Measurements from ENCODE around the gene AMD1. TPM values are rescaled to one million over a fixed set of nuclear protein-coding genes. Genes with fewer than 3 reads are reported as not detected.

The AMD1 gene
- total RNA-seq, 2 donors from 2014 or later: 70.4 to 72.7 TPM

DNA sequence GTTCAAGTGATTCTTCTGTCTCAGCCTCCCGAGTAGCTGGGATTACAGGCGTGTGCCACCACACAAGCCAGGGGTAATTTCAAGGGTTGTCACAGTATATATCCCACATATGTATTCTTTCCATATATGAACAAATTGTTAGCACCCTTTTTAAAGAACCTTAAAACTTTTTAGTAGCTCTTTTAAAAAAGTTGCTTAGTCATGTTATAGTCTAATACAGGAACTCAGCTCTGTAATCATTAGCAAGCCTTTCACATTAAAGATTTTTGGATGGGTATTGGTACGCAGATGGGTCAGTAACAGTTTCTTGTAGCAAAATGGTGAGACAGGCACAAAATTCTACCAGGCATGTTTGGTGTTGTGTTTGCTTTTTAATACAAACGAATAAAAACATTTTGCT lies 10.9 kb downstream of the AMD1 start:
- Histone ChIP-seq H3K9me3 (no peaks in the 10 kb centered on the region), H3K27me3 (no peaks in the 10 kb centered on the region), H3K36me3 (no peaks in the 10 kb centered on the region), H3K9ac (ENCODE audit: low read depth in 2 of 2, low read length in 2 of 2) (no peak overlapping the region), H3K27ac (no peak overlapping the region), H3K4me1 (peaks cover 22% of the 10 kb centered on the region), H3K4me3 (no peak overlapping the region)
- no peak for DNase-seq
- TF ChIP-seq, protein P1, sequence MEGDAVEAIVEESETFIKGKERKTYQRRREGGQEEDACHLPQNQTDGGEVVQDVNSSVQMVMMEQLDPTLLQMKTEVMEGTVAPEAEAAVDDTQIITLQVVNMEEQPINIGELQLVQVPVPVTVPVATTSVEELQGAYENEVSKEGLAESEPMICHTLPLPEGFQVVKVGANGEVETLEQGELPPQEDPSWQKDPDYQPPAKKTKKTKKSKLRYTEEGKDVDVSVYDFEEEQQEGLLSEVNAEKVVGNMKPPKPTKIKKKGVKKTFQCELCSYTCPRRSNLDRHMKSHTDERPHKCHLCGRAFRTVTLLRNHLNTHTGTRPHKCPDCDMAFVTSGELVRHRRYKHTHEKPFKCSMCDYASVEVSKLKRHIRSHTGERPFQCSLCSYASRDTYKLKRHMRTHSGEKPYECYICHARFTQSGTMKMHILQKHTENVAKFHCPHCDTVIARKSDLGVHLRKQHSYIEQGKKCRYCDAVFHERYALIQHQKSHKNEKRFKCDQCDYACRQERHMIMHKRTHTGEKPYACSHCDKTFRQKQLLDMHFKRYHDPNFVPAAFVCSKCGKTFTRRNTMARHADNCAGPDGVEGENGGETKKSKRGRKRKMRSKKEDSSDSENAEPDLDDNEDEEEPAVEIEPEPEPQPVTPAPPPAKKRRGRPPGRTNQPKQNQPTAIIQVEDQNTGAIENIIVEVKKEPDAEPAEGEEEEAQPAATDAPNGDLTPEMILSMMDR (IDR thresholded peaks at IDR 0.05): no peak
- intact Hi-C loops (cut with DNase I): loop anchor here (5.0 kb wide), 1 partner anchor 62 kb away; no protein-coding TSS in a partner anchor

DNA sequence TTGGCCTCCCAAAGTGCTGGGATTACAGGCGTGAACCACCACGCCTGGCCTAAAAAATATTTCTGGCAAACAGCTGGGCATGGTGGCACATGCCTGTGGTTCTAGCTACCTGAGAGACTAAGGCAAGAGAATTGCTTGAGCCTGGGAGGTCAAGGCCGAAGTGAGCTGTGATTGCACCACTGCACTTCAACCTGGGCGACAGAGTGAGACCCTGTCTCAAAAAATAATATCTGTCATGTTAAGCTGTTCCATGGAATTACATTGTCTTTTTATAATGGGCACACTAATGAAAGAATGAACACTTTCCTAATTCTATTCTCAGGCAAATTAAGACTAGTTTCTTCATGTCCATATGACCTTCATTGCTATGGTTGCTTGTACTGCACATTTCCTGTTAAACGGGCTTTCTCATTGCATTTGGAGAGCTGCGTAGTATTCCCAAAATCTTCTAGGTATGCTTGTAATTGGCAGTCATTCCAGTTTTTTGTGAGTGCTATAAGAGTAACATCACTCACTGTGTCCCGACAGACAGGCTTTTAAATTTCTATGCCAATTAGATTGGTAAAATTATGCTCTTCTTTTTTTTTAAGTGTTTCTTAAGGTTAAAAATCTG lies 12.1 kb downstream of the AMD1 start:
- peaks cover 15% of the 10 kb centered on the region for H3K4me1 ChIP-seq
- no peak overlapping the region for H3K27ac ChIP-seq
- peaks cover under 1% of the 10 kb centered on the region for H3K36me3 ChIP-seq
- DNase-seq: no peak
- TF ChIP-seq, protein P1 (IDR thresholded peaks at IDR 0.05): no peak
- intact Hi-C loops (cut with DNase I): loop anchor here (5.0 kb wide), 1 partner anchor 61 kb away; no protein-coding TSS in a partner anchor
- no peaks in the 10 kb centered on the region for H3K9me3 ChIP-seq
- no peak overlapping the region for H3K4me3 ChIP-seq
- H3K27me3 ChIP-seq: no peaks in the 10 kb centered on the region
- no peak overlapping the region for H3K9ac ChIP-seq (ENCODE audit: low read depth in 2 of 2, low read length in 2 of 2)

DNA sequence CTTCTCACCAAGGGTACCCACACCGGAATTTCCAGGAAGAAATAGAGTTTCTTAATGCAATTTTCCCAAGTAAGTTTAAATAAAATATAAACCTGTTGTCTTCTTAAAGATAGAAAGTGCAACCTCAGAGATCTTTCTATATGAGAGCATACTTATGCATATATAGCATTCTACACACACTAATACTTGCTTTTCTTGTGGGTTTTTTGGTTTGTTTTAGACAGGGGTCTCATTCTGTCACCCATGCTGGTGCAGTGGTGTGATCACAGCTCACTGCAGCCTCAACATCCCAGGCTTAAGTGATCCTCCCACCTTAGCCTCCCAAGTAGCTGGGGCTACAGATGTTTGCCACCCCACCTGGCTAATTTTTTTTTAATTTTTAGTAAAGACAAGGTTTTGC lies 15.7 kb downstream of the AMD1 start:
- Histone ChIP-seq H3K4me1 (no peaks in the 10 kb centered on the region), H3K27me3 (no peaks in the 10 kb centered on the region), H3K27ac (no peak overlapping the region), H3K9ac (ENCODE audit: low read depth in 2 of 2, low read length in 2 of 2) (no peak overlapping the region), H3K9me3 (no peaks in the 10 kb centered on the region), H3K4me3 (no peak overlapping the region), H3K36me3 (peaks cover 27% of the 10 kb centered on the region)
- DNase-seq: no peak
- intact Hi-C loops (cut with DNase I): no loop called here
- TF ChIP-seq, protein P1 (IDR thresholded peaks at IDR 0.05): no peak

DNA sequence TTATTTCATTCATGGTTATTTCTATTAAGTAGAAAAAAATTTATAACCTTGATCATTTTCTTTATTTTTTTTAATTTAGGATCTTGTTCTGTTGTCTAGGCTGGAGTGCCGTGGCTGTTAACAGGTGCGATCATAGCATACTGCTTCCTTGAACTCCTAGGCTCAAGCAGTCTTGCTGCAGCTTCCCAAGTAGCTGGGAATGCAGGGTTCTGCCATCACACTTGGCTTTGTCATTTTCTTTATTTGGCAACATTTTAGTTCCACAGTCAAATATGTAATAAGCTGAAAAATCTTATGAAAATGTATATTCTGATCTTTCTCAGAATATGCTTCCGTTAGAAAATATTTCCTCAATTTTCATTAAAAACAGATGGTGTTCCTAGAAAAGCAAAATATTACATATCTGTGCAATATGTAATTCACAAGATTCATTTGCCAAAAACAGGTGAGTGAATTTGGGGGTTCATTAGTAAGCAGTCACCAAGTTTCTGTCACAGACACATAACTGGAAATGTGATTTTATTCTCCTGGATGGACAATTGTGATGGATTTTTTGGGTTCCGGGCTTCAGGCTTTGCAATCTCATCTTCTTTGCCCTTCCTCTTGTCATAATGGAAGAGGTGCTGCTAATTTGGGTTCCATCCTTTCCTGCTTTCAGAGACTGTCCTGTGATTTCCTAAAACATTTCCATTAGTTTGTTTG lies 21.5 kb downstream of the AMD1 start:
- Histone ChIP-seq H3K9ac (ENCODE audit: low read depth in 2 of 2, low read length in 2 of 2) (no peak overlapping the region), H3K27me3 (no peaks in the 10 kb centered on the region), H3K27ac (no peak overlapping the region), H3K4me3 (no peak overlapping the region), H3K36me3 (peaks cover 41% of the 10 kb centered on the region), H3K9me3 (no peaks in the 10 kb centered on the region), H3K4me1 (no peaks in the 10 kb centered on the region)
- TF ChIP-seq, protein P1 (IDR thresholded peaks at IDR 0.05): no peak
- intact Hi-C loops (cut with DNase I): no loop called here
- no peak for DNase-seq

DNA sequence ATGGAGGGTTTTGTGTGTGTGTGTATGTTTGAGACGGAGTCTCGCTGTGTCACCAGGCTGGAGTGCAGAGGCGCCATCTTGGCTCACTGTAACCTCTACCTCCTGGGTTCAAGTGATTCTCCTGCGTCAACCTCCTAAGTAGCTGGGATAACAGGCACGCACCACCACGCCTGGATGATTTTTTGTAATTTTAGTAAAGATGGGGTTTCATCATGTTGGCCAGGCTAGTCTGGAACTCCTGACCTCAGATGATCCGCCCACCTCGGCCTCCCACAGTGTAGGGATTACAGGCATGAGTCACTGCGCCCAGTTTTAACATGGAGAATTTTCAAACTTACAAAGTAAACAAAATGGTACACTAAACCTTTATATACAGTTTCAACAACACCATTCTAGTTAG lies 22.8 kb downstream of the AMD1 start:
- TF ChIP-seq, protein P1 (IDR thresholded peaks at IDR 0.05): no peak
- H3K27me3 ChIP-seq: no peaks in the 10 kb centered on the region
- no peak overlapping the region for H3K27ac ChIP-seq
- H3K36me3 ChIP-seq: peaks cover 33% of the 10 kb centered on the region
- no peaks in the 10 kb centered on the region for H3K4me1 ChIP-seq
- no peak for DNase-seq
- H3K4me3 ChIP-seq: no peak overlapping the region
- H3K9me3 ChIP-seq: no peaks in the 10 kb centered on the region
- intact Hi-C loops (cut with DNase I): no loop called here
- H3K9ac ChIP-seq (ENCODE audit: low read depth in 2 of 2, low read length in 2 of 2): no peak overlapping the region
